CD4-positive, alpha-beta T cell treated with Interleukin-21 for 1 hour (primary cell): Measurements from ENCODE around the gene HSPH1.
"Not testable (repeated sequence)": the region's sequence is repeated elsewhere in the genome, so short reads cannot be mapped to it uniquely, and the experiment has no call there.

ENCODE experiments used
- DNase-seq: peaks from one replicate; pipeline ENCODE4 v3.0.0-alpha.2; 2020

HSPH1 gene

GRCh38 chr13:31122544-31123260 lies 39.0 kb downstream of the HSPH1 start:
- no peak for DNase-seq

GRCh38 chr13:31122143-31122542 lies 39.6 kb downstream of the HSPH1 start:
- DNase-seq = no peak

- DNase-seq = no peak
These were observed 40.1 kb downstream of the HSPH1 start for GRCh38 chr13:31121379-31122140.

DNA sequence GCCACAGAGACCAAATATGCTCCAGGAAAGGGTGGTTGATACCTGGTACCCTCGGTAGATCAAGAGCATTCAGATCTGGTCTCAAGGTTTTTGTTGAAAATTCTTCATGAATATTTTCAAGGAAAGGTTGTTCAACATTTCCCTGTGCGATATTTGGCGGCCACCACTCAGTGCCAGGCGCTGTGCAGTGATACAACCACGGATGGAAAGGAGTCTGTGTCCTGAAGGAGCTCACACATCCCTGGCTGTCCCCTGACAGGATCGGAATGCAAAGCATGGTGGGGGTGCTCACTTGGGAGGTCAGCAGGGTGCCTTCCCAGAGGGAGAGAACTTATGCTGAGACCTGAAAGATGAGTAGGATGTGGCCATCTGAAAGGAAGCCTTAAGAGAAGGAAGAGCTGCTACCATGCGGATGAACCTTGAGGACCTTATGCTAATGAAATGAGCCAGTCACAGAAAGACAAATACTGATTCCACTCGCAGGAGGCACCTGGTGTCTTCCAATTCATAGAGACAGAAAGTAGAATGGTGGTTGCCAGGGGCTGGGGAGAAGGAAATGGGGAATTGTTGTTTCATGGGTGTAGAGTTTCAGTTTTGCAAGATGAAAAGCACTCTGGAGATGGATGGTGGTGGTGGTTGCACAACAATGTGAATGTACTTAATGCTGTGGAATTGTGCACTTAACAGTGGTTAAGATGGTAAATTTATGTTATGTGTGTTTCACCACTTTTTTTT lies 41.6 kb downstream of the HSPH1 start:
- no peak for DNase-seq

DNA sequence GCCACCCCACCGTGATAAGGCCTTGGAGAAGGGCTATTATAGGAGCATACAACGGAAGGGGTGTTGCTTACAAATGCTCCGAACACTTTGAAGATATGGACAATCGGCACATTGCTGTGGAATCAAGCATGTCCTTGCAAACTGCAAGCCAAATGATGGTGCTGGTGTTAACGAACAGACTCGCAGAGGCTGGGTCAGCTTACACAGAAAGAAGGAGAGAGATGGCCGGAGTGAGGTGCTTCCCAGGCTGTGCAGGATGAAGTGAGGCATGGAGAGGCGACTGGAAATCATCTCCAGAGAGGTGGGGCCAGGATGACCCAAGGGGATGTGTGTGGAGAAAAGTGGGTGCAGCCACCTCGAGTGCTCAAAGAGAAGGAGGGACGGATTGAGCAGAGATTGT lies 42.2 kb downstream of the HSPH1 start:
- no peak for DNase-seq

GRCh38 chr13:31116224-31116623 lies 45.5 kb downstream of the HSPH1 start:
- DNase-seq = no peak

DNA sequence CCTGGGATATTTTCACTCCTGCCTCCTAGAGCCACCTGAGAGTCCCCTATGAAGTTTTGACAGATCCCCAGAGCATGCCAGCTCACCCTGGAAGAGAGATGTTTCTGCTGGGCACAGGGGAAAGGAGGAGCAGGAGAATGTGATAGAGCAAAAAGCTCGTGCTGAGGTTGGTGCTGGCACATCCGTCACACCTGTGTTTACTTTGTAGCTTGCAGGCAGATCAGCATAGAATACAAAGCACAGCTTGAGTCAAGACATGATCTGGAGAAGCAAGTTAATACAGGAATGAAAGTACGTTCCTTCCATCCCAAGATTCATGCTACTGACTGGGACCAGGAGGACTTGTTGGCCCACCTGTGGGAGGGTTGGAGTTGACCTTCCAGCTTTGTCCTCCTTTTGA lies 46.1 kb downstream of the HSPH1 start:
- DNase-seq = no peak

DNA sequence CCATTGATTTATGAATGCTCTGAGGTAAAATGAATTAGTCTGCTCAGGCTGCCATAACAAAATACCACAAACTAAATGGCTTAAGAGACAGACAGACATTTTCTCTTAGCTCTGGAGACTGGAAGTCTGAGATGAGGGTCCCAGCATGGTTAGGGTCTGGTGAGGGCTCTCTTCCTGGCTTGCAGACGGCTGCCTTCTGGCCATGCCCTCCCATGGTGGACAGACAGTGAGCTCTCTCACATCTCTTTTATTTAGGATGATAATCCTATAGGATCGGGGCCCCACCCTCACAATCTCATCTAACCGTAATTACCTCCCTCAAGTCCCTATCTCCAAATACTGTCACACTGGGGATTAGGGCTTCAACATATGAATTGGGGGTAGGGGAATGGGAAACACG lies 47.1 kb downstream of the HSPH1 start:
- DNase-seq = no peak

DNA sequence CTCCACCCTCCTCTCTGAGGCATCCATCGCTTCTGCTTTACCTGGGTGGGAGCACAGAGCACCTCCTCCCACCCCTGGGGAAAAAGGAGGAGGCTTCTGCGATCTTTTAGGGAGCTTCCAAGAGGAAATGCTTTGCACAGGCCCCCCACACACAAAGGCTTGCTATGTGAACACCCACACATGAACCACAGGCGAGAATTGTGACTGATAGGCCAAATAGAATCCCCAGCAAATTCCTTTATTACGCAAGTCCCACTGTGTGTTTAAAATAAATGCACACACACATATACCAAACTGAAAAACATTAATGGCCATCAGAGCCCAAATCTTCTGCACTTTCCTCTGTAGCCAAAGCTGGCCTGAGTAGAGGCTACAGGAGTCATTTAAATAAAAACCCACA lies 50.6 kb downstream of the HSPH1 start:
- DNase-seq = no peak

DNA sequence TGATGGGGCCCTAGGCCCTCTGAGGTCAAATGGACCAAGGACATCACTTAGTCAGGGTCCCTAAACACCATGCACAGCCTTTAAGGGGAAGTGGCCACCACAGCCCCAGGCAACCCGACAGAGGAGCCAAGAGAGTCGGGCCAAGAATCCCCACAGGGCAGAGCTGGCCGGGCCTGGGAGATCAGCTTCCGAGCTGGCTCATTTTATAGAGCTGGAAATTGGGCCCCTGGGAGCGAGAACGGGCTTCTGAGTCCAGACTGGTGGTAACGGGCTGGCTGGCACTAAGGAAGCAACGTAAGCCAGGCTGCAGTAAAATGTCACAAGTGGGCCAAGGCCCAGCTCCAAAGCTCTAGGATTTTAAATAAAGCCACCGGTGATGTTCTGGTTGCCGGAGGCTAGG lies 51.1 kb downstream of the HSPH1 start:
- no peak for DNase-seq

DNA sequence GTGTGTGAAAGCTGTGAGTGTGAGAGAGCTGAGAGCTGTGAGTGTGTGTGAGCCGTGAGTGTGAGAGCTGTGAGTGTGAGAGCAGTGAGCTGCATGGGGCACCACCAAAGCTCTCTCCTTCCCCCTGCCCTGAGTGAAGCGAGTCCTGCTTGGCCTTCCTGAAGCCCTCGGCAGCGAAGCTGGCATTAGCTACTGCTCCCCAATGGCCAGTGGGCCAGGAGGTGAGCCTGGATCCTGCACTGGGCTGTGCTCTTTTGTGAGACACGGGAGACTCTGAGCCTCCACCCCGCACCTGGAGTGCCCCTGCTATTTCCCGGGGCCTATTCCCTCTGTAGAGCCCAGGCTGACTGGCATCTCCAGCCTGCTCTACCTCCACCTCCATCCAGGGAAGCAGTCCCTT lies 51.5 kb downstream of the HSPH1 start:
- DNase-seq = no peak

GRCh38 chr13:31107109-31107508 lies 54.6 kb downstream of the HSPH1 start:
- no peak for DNase-seq

DNA sequence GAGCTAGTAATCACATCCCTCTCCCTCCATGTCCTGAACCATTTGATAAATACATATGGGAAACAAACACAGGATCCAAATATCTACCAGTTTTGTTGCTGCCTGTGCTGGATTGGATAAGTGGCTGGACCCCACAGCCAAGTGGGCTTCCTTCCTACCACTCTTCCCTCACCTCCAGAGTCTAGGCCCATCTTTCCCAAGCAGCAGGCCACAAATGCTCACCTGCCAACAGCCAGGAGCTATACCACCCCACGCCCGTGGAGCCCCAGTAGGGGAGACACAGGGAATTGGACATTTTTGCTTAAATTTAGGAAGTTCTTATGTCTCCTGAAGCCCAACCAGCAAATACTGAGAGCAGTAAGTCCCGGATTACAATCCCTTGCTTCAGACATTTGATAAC lies 55.8 kb downstream of the HSPH1 start:
- DNase-seq = no peak

- DNase-seq = no peak
These were observed 56.5 kb downstream of the HSPH1 start for GRCh38 chr13:31105020-31105795.

DNA sequence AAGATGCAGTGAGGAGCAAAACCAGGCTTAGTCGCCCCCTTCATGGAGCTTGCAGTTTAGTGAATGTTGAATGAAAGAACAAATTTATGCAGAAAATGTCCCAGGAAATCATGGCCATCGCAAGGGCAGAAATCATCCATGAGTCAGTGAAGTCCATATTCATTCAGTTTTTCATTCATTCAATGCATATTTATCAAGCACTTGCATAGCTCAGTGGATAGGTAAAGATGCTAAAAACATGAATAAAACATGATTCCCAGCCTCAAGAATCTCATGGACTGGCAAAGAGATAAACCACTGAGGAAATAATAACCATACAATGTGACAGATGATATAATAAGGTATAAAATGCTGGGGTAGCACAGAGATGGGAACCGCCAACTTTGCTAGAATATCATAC lies 58.8 kb downstream of the HSPH1 start:
- no peak for DNase-seq

GRCh38 chr13:31101472-31102170 lies 60.1 kb downstream of the HSPH1 start:
- no peak for DNase-seq

- DNase-seq = no peak
These were observed 61.0 kb downstream of the HSPH1 start for GRCh38 chr13:31100721-31101120.

- DNase-seq = not testable (repeated sequence)
These were observed 63.7 kb downstream of the HSPH1 start for GRCh38 chr13:31097911-31098434.

DNA sequence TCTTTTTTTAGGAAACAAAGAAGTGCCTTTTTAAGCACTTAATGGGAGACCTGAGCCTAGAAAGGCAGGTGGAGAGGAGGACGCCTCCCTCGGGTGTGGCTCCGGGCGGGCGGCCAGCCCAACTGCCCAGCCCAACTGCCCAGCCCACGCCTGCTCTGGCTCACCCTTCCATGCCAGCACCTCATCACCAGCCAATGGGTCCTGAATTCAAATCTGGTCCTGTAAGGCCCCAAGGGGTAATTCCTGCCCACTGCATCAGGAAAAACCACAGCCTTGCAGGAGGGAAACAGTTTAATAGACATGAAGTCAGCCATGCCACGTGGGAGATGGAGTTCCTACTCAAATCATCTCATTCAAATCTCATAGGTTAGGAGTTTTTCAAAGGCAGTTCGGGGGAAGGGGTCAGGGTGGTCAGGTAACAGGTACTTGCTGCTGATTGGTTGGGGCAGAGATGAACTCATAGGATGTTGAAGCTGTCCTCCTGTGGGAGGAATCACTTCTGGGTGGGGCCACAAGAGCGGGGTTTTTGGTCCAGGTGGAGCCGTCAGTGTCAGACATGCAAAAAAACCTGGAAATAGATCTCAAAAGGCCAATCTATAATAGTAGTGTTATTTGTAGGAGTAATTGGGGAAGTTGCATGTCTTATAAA lies 64.9 kb downstream of the HSPH1 start:
- no peak for DNase-seq

DNA sequence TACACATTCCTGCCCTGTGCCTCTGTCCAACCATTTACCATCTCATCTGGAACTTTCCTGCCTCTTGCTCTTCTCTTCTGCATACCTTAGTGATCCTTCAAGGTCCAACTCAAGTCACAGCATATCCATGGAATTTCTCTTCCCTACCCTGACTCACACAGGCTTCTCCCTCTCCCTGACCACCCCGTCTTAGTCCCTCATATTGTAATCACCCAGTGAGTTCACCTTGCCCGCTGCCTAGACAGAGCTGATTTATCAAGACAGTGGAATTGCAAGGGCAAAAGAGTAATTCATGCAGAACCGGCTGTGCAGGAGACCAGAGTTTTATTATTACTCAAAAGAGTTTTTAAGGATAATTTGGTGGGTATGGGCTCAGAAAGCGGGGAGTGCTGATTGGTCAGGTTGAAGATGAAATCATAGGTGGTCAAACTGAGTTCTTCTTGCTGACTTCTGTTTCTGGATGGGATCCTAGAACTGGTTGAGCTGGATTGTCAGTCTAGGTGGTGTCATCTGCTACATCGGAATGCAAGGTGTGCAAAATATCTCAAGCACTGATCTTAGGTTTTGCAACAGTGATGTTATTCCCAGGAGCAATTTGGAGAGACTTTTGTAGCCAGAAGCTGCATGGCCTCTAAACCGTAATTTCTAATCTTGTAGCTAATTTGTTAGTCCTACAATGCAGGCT lies 67.2 kb downstream of the HSPH1 start:
- DNase-seq = no peak
